ENCODE data around the gene PARD6B. TPM values are rescaled to one million over a fixed set of nuclear protein-coding genes. Genes with fewer than 3 reads are reported as not detected.
A peak's percentile ranks its signal among the peaks of the same experiment; 100 is the strongest.

The PARD6B gene
- 0.97 and 1.1 TPM in 2 replicates for total RNA-seq
- long read RNA-seq = 0 reads

DNA sequence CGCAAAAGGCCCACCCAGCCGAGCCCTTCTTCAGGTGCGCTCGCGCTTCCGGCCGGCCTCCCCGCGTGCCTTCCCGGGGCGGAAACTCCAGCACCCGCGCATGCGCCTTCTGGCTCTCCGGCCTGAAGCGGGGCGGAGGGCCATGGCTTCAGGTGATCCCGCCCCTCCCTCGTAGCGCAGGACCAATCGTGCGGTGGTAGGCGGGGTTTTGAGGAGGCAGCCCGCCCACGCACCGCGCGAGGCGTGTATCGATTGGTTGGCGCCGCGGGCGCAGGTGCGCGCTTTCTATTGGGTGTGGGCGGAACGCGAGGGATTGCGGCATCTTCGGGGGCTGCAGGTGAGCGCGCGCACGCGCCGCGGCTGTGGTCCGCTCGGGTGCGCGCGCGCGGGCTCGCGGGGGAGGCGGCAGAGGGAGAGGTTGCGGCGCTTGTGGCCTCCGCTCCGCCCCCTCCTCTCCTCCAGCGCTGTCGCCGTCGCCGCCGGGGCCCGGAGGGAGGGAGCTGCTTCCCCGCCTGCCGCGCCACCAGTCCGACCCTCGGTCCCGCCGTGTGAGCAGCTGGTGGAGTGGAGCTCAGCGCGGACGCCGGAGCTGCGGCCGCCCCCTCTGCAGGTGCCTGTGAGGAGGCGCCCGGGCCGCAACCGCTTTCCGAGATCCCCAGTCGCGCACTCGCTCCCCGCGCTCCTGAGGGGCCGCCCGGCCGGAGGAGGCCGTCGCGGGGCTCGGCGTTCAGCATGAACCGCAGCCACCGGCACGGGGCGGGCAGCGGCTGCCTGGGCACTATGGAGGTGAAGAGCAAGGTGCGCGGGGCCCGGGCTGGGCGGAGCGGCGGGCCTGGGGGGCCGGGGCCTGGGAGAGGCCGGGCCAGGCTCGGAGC is at the start of gene PARD6B:
TSS of gene PARD6B (plus strand) at position 526 of the 875 bp plus-strand sequence. CDS start at position 733, 207 bp downstream.
- H3K9me3 Mint-ChIP-seq (ENCODE audit: unreplicated experiment) = no peaks in the 10 kb centered on the region
- DNase-seq (ENCODE audit: extremely low spot score, unreplicated experiment) = peak; percentile 98
- peak within 1 kb of the TSS; percentile 82 for H3K4me3 Mint-ChIP-seq (ENCODE audit: unreplicated experiment)
- peaks cover 18% of the 10 kb centered on the region for H3K27me3 Mint-ChIP-seq (ENCODE audit: unreplicated experiment)
- no peak for TF ChIP-seq CTCF (IDR thresholded peaks at IDR 0.05)
- H3K27ac Mint-ChIP-seq (ENCODE audit: unreplicated experiment) = peak within 1 kb of the TSS; percentile 35
- H3K4me1 Mint-ChIP-seq (ENCODE audit: unreplicated experiment) = peaks cover 7% of the 10 kb centered on the region
- no peaks in the 10 kb centered on the region for H3K36me3 Mint-ChIP-seq (ENCODE audit: unreplicated experiment)

DNA sequence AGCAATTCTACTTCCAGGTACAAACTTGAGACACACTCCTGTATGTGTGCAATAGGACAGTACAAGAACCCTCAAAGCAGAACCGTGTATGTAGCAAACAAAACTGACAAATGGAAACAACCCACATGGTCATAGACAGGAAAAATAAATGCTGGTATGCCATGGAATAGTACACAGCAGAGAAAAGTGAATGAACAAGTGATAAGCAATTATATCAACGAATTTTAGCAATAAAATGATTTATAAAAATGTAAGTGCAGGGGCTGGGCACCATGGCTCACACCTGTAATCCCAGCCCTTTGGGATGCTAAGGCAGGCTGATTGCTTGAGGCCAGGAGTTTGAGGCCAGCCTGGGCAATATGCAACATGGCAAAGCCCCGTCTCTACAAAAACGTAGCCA is 49.3 kb upstream of the PARD6B start:
- Mint-ChIP-seq H3K36me3 (ENCODE audit: unreplicated experiment) (no peaks in the 10 kb centered on the region), H3K4me1 (ENCODE audit: unreplicated experiment) (peaks cover 9% of the 10 kb centered on the region), H3K27me3 (ENCODE audit: unreplicated experiment) (peaks cover 23% of the 10 kb centered on the region), H3K9me3 (ENCODE audit: unreplicated experiment) (no peaks in the 10 kb centered on the region), H3K27ac (ENCODE audit: unreplicated experiment) (no peak overlapping the region), H3K4me3 (ENCODE audit: unreplicated experiment) (no peak overlapping the region)
- no peak for TF ChIP-seq CTCF (IDR thresholded peaks at IDR 0.05)
- no peak for DNase-seq (ENCODE audit: extremely low spot score, unreplicated experiment)

DNA sequence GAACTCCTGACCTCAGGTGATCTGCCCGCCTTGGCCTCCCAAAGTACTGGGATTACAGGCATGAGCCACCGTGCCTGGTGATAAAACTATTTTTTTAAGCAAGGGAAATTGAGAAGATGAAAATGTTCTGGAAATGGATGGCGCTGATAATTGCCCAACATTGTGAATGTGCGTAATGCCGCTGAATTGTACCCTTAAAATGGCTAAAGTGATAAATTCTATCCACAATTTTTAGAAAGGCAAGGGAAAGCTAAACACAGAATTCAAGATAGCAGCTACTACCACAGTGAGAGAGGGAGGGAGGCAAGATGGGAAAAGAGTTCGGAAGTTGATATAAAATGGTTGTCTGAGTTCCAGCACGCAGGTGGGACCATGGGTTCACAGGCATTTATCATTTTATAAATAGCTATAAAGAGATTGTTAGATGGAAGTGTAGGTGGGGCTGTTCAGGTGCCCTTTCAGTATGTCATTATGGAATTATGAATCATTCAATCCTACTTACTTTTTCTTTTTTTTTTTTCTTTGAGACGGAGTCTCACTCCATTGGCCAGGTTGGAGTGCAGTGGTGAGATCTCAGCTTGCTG is 48.3 kb upstream of the PARD6B start:
- Mint-ChIP-seq H3K4me1 (ENCODE audit: unreplicated experiment) (peaks cover 9% of the 10 kb centered on the region), H3K27ac (ENCODE audit: unreplicated experiment) (no peak overlapping the region), H3K4me3 (ENCODE audit: unreplicated experiment) (no peak overlapping the region), H3K36me3 (ENCODE audit: unreplicated experiment) (no peaks in the 10 kb centered on the region), H3K9me3 (ENCODE audit: unreplicated experiment) (no peaks in the 10 kb centered on the region), H3K27me3 (ENCODE audit: unreplicated experiment) (peaks cover 23% of the 10 kb centered on the region)
- TF ChIP-seq CTCF (IDR thresholded peaks at IDR 0.05) = no peak
- DNase-seq (ENCODE audit: extremely low spot score, unreplicated experiment) = no peak

DNA sequence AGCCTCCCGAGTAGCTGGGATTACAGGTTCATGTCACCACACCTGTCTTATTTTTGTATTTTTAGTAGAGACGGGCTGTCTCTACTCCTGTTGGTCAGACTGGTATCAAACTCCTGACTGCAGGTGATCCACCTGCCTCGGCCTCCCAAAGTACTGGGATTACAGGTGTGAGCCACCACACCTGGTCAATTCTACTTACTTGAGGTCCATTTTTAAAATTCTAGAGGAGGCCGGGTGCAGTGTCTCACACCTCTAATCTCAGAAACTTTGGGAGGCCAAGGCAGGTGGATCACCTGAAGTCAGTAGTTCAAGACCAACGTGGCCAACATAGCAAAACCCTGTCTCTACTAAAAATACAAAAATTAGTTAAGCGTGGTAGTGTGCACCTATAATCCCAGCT is 47.8 kb upstream of the PARD6B start:
- H3K27me3 Mint-ChIP-seq (ENCODE audit: unreplicated experiment) = peaks cover 26% of the 10 kb centered on the region
- H3K4me3 Mint-ChIP-seq (ENCODE audit: unreplicated experiment) = no peak overlapping the region
- H3K9me3 Mint-ChIP-seq (ENCODE audit: unreplicated experiment) = no peaks in the 10 kb centered on the region
- TF ChIP-seq CTCF (IDR thresholded peaks at IDR 0.05) = no peak
- DNase-seq (ENCODE audit: extremely low spot score, unreplicated experiment) = no peak
- H3K27ac Mint-ChIP-seq (ENCODE audit: unreplicated experiment) = no peak overlapping the region
- H3K36me3 Mint-ChIP-seq (ENCODE audit: unreplicated experiment) = no peaks in the 10 kb centered on the region
- H3K4me1 Mint-ChIP-seq (ENCODE audit: unreplicated experiment) = peaks cover 6% of the 10 kb centered on the region

GRCh38 chr20:50686821-50687220 is 44.6 kb upstream of the PARD6B start:
- Mint-ChIP-seq H3K4me3 (ENCODE audit: unreplicated experiment) (no peak overlapping the region), H3K27me3 (ENCODE audit: unreplicated experiment) (peaks cover 35% of the 10 kb centered on the region), H3K27ac (ENCODE audit: unreplicated experiment) (no peak overlapping the region), H3K9me3 (ENCODE audit: unreplicated experiment) (no peaks in the 10 kb centered on the region), H3K36me3 (ENCODE audit: unreplicated experiment) (no peaks in the 10 kb centered on the region), H3K4me1 (ENCODE audit: unreplicated experiment) (peaks cover 23% of the 10 kb centered on the region)
- DNase-seq (ENCODE audit: extremely low spot score, unreplicated experiment) = no peak
- TF ChIP-seq CTCF (IDR thresholded peaks at IDR 0.05) = no peak

Measured in osteocyte (in vitro differentiated cells).